Lower lobe of right lung (tissue), 2 donors: Measurements from ENCODE around the gene PAH. TPM values are rescaled to one million over a fixed set of nuclear protein-coding genes. Genes with fewer than 3 reads are reported as not detected.

ENCODE experiments used
- ATAC-seq, 2 donors: fragments of 200-7000 bp; cut with Tn5 transposase; one replicate each; pipeline ENCODE4 v1.9.1; 2020 to 2022; ENCODE audit warnings: mild to moderate bottlenecking in 2 of 2, moderate library complexity in 2 of 2
- DNase-seq: peaks from one replicate; pipeline ENCODE4 v3.0.0-alpha.2; 2020
- H3K27ac ChIP-seq: fragments of 200-600 bp; one replicate; pipeline ENCODE4 v1.8.0; 2022
- H3K27me3 ChIP-seq: fragments of 200-600 bp; one replicate; pipeline ENCODE4 v1.8.0; 2022; ENCODE audit warnings: low read depth
- H3K36me3 ChIP-seq: fragments of 200-600 bp; one replicate; pipeline ENCODE4 v1.8.0; 2022; ENCODE audit warnings: mild to moderate bottlenecking
- H3K4me1 ChIP-seq: fragments of 200-600 bp; one replicate; pipeline ENCODE4 v1.8.0; 2022
- H3K4me3 ChIP-seq: fragments of 200-600 bp; one replicate; pipeline ENCODE4 v1.8.0; 2022; ENCODE audit warnings: mild to moderate bottlenecking
- H3K9me3 ChIP-seq: fragments of 200-600 bp; one replicate; pipeline ENCODE4 v1.8.0; 2022
- CTCF ChIP-seq: fragments of 200-600 bp; IDR thresholded peaks from one replicate; pipeline ENCODE4 v1.8.0; 2022; ENCODE audit warnings: antibody characterized with exemption, mild to moderate bottlenecking
- intact Hi-C: fragments of 100-400 bp; cut with DNase I; formaldehyde crosslinking; loops from one replicate; pipeline ENCODE4 v1.11.0; 2022
- total RNA-seq: library from RNA; stranded (reverse); fragmentation: NEBNext Ultra II Directional; extraction: Animal tissue kit (Norgen Biotek cat#: 25700); gene quantifications from one replicate; pipeline ENCODE4 v1.2.1, GENCODE V29; 2021
- donor health status: DM: no; HTN: yes; CAD: no; lungs with severe emphysema.

PAH gene
- total RNA-seq, 1 donor from 2014 or later: not detected

- TF ChIP-seq CTCF: no peak
- Histone ChIP-seq H3K27ac (no peak overlapping the region), H3K36me3 (no peaks in the 10 kb centered on the region), H3K4me1 (peaks cover 7% of the 10 kb centered on the region), H3K4me3 (no peak overlapping the region), H3K9me3 (peaks cover 6% of the 10 kb centered on the region), H3K27me3 (peaks cover 87% of the 10 kb centered on the region)
- no peak for ATAC-seq
- intact Hi-C loops: no loop called here
- DNase-seq: no peak
These were observed 45.9 kb upstream of the PAH start for GRCh38 chr12:102962986-102963385.

- Histone ChIP-seq H3K4me3 (no peak overlapping the region), H3K36me3 (no peaks in the 10 kb centered on the region), H3K27ac (no peak overlapping the region), H3K4me1 (peaks cover 12% of the 10 kb centered on the region), H3K27me3 (peaks cover 92% of the 10 kb centered on the region), H3K9me3 (peaks cover 6% of the 10 kb centered on the region)
- no peak for ATAC-seq
- TF ChIP-seq CTCF: no peak
- DNase-seq: no peak
- intact Hi-C loops: no loop called here
These were observed 45.5 kb upstream of the PAH start for GRCh38 chr12:102962532-102962931.

- ATAC-seq (no peak), DNase-seq (no peak)
- no peak for TF ChIP-seq CTCF
- Histone ChIP-seq H3K36me3 (no peaks in the 10 kb centered on the region), H3K27ac (no peak overlapping the region), H3K4me1 (peaks cover 12% of the 10 kb centered on the region), H3K4me3 (no peak overlapping the region), H3K27me3 (peaks cover 93% of the 10 kb centered on the region), H3K9me3 (peaks cover 6% of the 10 kb centered on the region)
- intact Hi-C loops: no loop called here
These were observed 44.4 kb upstream of the PAH start for GRCh38 chr12:102961466-102961855.

GRCh38 chr12:102960766-102961465 lies 43.9 kb upstream of the PAH start:
- ATAC-seq (no peak), DNase-seq (no peak)
- Histone ChIP-seq H3K9me3 (peaks cover 6% of the 10 kb centered on the region), H3K27me3 (peaks cover 95% of the 10 kb centered on the region), H3K36me3 (no peaks in the 10 kb centered on the region), H3K4me1 (peaks cover 12% of the 10 kb centered on the region), H3K4me3 (no peak overlapping the region), H3K27ac (no peak overlapping the region)
- no peak for TF ChIP-seq CTCF
- intact Hi-C loops: no loop called here

GRCh38 chr12:102959391-102959790 lies 42.3 kb upstream of the PAH start:
- DNase-seq (no peak), ATAC-seq (no peak)
- Histone ChIP-seq H3K27ac (no peak overlapping the region), H3K27me3 (peaks cover 95% of the 10 kb centered on the region), H3K4me1 (peaks cover 12% of the 10 kb centered on the region), H3K36me3 (no peaks in the 10 kb centered on the region), H3K4me3 (no peak overlapping the region), H3K9me3 (peaks cover 6% of the 10 kb centered on the region)
- intact Hi-C loops: no loop called here
- TF ChIP-seq CTCF: no peak
